ENCODE results near the gene KANSL1L. TPM values are rescaled to one million over a fixed set of nuclear protein-coding genes. Genes with fewer than 3 reads are reported as not detected.
"Not testable (repeated sequence)": the region's sequence is repeated elsewhere in the genome, so short reads cannot be mapped to it uniquely, and the experiment has no call there.

Gene KANSL1L
- total and polyA plus RNA-seq, 9 of the 15 experiments (the other 6 are each of a cell fraction or from before 2014, with no cell fraction given) = 1.3 to 6.7 (median 2.4) TPM

GRCh38 chr2:210181606-210182088, 10.4 kb upstream of the KANSL1L start:
- H2AFZ ChIP-seq (ENCODE audit: low read depth, low read length); BruUV-seq (replicated peaks); CTCF ChIA-PET (ENCODE audit: low intra/inter-chr PET ratio); ATAC-seq; DNase-seq (ENCODE audit: extremely low read depth in 1 of 4, low spot score in 3 of 4); H3K4me1 ChIP-seq (replicated peaks in 1 of 2; ENCODE audit: control insufficient read depth in 2 of 2, insufficient read depth in 2 of 2, low read length in 2 of 2); H3K36me3 ChIP-seq (ENCODE audit: control insufficient read depth, insufficient read depth, low read length); POLR2A ChIA-PET; H3K9me1 ChIP-seq (ENCODE audit: control insufficient read depth, insufficient read depth, low read length); H3K4me3 ChIP-seq; H3K27ac ChIP-seq (ENCODE audit: extremely low read depth, low read depth, low read length); intact Hi-C loops (cut with micrococcal nuclease); FAIRE-seq; H3K79me2 ChIP-seq (ENCODE audit: control insufficient read depth, insufficient read depth, low read length); H4K20me1 ChIP-seq (replicated peaks; ENCODE audit: control insufficient read depth, insufficient read depth, low read length); H3K27me3 ChIP-seq (ENCODE audit: control insufficient read depth in 2 of 2, insufficient read depth in 2 of 2, low read length in 2 of 2); H3K9ac ChIP-seq (ENCODE audit: insufficient read depth in 1 of 2, low read depth in 2 of 2, low read length in 2 of 2); H3K9me3 ChIP-seq (replicated peaks; ENCODE audit: control insufficient read depth, insufficient read depth, low read depth, low read length); H3K4me2 ChIP-seq (ENCODE audit: insufficient read depth, low read length): not testable (repeated sequence)
- TF ChIP-seq, protein P1, sequence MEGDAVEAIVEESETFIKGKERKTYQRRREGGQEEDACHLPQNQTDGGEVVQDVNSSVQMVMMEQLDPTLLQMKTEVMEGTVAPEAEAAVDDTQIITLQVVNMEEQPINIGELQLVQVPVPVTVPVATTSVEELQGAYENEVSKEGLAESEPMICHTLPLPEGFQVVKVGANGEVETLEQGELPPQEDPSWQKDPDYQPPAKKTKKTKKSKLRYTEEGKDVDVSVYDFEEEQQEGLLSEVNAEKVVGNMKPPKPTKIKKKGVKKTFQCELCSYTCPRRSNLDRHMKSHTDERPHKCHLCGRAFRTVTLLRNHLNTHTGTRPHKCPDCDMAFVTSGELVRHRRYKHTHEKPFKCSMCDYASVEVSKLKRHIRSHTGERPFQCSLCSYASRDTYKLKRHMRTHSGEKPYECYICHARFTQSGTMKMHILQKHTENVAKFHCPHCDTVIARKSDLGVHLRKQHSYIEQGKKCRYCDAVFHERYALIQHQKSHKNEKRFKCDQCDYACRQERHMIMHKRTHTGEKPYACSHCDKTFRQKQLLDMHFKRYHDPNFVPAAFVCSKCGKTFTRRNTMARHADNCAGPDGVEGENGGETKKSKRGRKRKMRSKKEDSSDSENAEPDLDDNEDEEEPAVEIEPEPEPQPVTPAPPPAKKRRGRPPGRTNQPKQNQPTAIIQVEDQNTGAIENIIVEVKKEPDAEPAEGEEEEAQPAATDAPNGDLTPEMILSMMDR (IDR thresholded peaks at IDR 0.05 in 2 of 3, conservative IDR thresholded peaks at IDR 0.05 in 1 of 3; ENCODE audit: insufficient read depth in 2 of 3, low read depth in 1 of 3, low read length in 3 of 3) = 0 out of 6 replicates have a peak, but pooled peaks of 1 of the 3 experiments have one; percentile 6
- WGBS (ENCODE audit: insufficient coverage, low coverage, missing lambda C conversion rate) = 2% methylated on average over 9 of the region's 12 CpGs
- in situ Hi-C loops (cut with MboI) = loop anchor here (25.0 kb wide), 1 partner anchor 1794 kb away; no protein-coding TSS in a partner anchor

GRCh38 chr2:210181033-210181605, 9.9 kb upstream of the KANSL1L start:
- H4K20me1 ChIP-seq (replicated peaks; ENCODE audit: control insufficient read depth, insufficient read depth, low read length); DNase-seq (ENCODE audit: extremely low read depth in 1 of 4, low spot score in 3 of 4): not testable (repeated sequence)

More at GRCh38 chr2:210181033-210181605, 9.9 kb upstream of the KANSL1L start:
- CTCF ChIA-PET (ENCODE audit: low intra/inter-chr PET ratio); H3K9me1 ChIP-seq (ENCODE audit: control insufficient read depth, insufficient read depth, low read length); H3K9me3 ChIP-seq (replicated peaks; ENCODE audit: control insufficient read depth, insufficient read depth, low read depth, low read length); H3K27ac ChIP-seq (ENCODE audit: extremely low read depth, low read depth, low read length); H3K27me3 ChIP-seq (ENCODE audit: control insufficient read depth in 2 of 2, insufficient read depth in 2 of 2, low read length in 2 of 2); H3K79me2 ChIP-seq (ENCODE audit: control insufficient read depth, insufficient read depth, low read length); POLR2A ChIA-PET; ATAC-seq; intact Hi-C loops (cut with micrococcal nuclease); H3K9ac ChIP-seq (ENCODE audit: insufficient read depth in 1 of 2, low read depth in 2 of 2, low read length in 2 of 2); H3K4me2 ChIP-seq (ENCODE audit: insufficient read depth, low read length); H3K36me3 ChIP-seq (ENCODE audit: control insufficient read depth, insufficient read depth, low read length); BruUV-seq (replicated peaks); H2AFZ ChIP-seq (ENCODE audit: low read depth, low read length); FAIRE-seq; H3K4me1 ChIP-seq (replicated peaks in 1 of 2; ENCODE audit: control insufficient read depth in 2 of 2, insufficient read depth in 2 of 2, low read length in 2 of 2); H3K4me3 ChIP-seq: not testable (repeated sequence)
- in situ Hi-C loops (cut with MboI) = loop anchor here (25.0 kb wide), 1 partner anchor 1794 kb away; no protein-coding TSS in a partner anchor
- WGBS (ENCODE audit: insufficient coverage, low coverage, missing lambda C conversion rate) = 0% methylated on average over 1 of the region's 3 CpGs

Data from K562 (cell line).